ENCODE measurements around the gene NBPF14. TPM values are rescaled to one million over a fixed set of nuclear protein-coding genes. Genes with fewer than 3 reads are reported as not detected.

The NBPF14 gene
- total RNA-seq: 42.2 and 104 TPM in 2 replicates

GRCh38 chr1:148595911-148596310, at the start of gene NBPF14:
TSS of gene NBPF14 (minus strand) at chr1:148596011. CDS start at chr1:148595717, 294 bp downstream.

GRCh38 chr1:148483029-148483428, 112.8 kb downstream of the NBPF14 start, which contains the start of gene PPIAL4G:
TSS of gene PPIAL4G (minus strand) at chr1:148483302. CDS start at chr1:148483252, 50 bp downstream.

Other genes with a start within 250 kb of the NBPF14 start
- gene PPIAL4G, start 112.7 kb downstream of the NBPF14 start, total RNA-seq: not detected in 2 replicates
- gene NUDT4B, start 152.8 kb upstream of the NBPF14 start, total RNA-seq: 10.4 and 12.8 TPM in 2 replicates
- gene PDE4DIP, start 248.4 kb upstream of the NBPF14 start, total RNA-seq: 130 and 217 TPM in 2 replicates

Measured in smooth muscle cell of the umbilical artery (primary cell).